Spinal cord (tissue), 10 donors: ENCODE results near the gene IL21R. TPM values are rescaled to one million over a fixed set of nuclear protein-coding genes. Genes with fewer than 3 reads are reported as not detected.

Source experiments
- DNase-seq, 6 donors: peaks; one replicate each; pipeline versions ENCODE4 v3.0.0 to v3.0.0-alpha.2; 2013 to 2015; ENCODE audit warnings: low spot score in 6 of 6, low read depth in 4 of 6
- H3K27ac ChIP-seq: one replicate; pipeline ENCODE4 v1.5.1; 2013; ENCODE audit warnings: low read depth, low read length, control low read depth
- H3K27me3 ChIP-seq: one replicate; pipeline ENCODE4 v1.6.1; 2013; ENCODE audit warnings: low read length; ENCODE audit not compliant: control insufficient read depth, insufficient read depth
- H3K36me3 ChIP-seq: one replicate; pipeline ENCODE4 v1.6.1; 2013; ENCODE audit warnings: low read length; ENCODE audit not compliant: control insufficient read depth, insufficient read depth
- H3K4me1 ChIP-seq: one replicate; pipeline ENCODE4 v1.6.1; 2013; ENCODE audit warnings: low read length; ENCODE audit not compliant: control insufficient read depth, insufficient read depth
- H3K4me3 ChIP-seq: one replicate; pipeline ENCODE4 v1.5.1; 2013; ENCODE audit warnings: low read depth, low read length, control low read depth
- H3K9me3 ChIP-seq: one replicate; pipeline ENCODE4 v1.6.1; 2013; ENCODE audit warnings: low read length; ENCODE audit not compliant: control insufficient read depth, insufficient read depth
- WGBS: methylation state at CpG from one replicate; pipeline ENCODE4 v1.1.5; 2013; ENCODE audit warnings: missing lambda C conversion rate; ENCODE audit not compliant: insufficient coverage; 5-methylcytosine and 5-hydroxymethylcytosine counted together
- polyA plus RNA-seq, 2 donors: library from polyadenylated mRNA; unstranded; fragments of 120-200 nt; gene quantifications; one replicate each; pipeline ENCODE4 v1.2.1, GENCODE V29; 2013; ENCODE audit not compliant: insufficient read length in 2 of 2
- total RNA-seq, 2 donors: library from RNA; depleted of rRNA in 1 of 2; stranded (reverse); fragments of 120-200 nt in 1 of 2; fragments of >200 nt in 1 of 2; gene quantifications; one replicate each; pipeline versions ENCODE4 v1.2.3 to v1.2.4, GENCODE V29; 2013 to 2014
- donor health status: healthy.

Gene IL21R
- total and polyA plus RNA-seq, 4 donors = 0.06 to 0.93 (median 0.35) TPM

- H3K9me3 ChIP-seq = no peaks in the 10 kb centered on the region
- DNase-seq = peak in 1 of 6 donors; percentile 13
- H3K4me1 ChIP-seq = no peaks in the 10 kb centered on the region
- H3K27me3 ChIP-seq = no peaks in the 10 kb centered on the region
- H3K27ac ChIP-seq = no peak overlapping the region
- WGBS = 94% methylated on average over 8 of the region's 9 CpGs
- peaks cover 88% of the 10 kb centered on the region for H3K36me3 ChIP-seq
- no peak overlapping the region for H3K4me3 ChIP-seq
These were observed 74.3 kb downstream of the IL21R start for GRCh38 chr16:27476240-27476639.

- Histone ChIP-seq H3K27me3 (no peaks in the 10 kb centered on the region), H3K9me3 (no peaks in the 10 kb centered on the region), H3K4me1 (peaks cover 1% of the 10 kb centered on the region), H3K27ac (no peak overlapping the region), H3K36me3 (peaks cover 88% of the 10 kb centered on the region), H3K4me3 (no peak overlapping the region)
- 96% methylated on average over 5 of the region's 7 CpGs for WGBS
- DNase-seq = no peak
These were observed 78.8 kb downstream of the IL21R start for GRCh38 chr16:27480761-27481160.

GRCh38 chr16:27481282-27481934, 79.4 kb downstream of the IL21R start:
- H3K36me3 ChIP-seq = peaks cover 90% of the 10 kb centered on the region
- H3K27me3 ChIP-seq = no peaks in the 10 kb centered on the region
- no peak for DNase-seq
- no peaks in the 10 kb centered on the region for H3K9me3 ChIP-seq
- 96% methylated on average over 13 of the region's 15 CpGs for WGBS
- peaks cover 4% of the 10 kb centered on the region for H3K4me1 ChIP-seq
- no peak overlapping the region for H3K4me3 ChIP-seq
- H3K27ac ChIP-seq = no peak overlapping the region

GRCh38 chr16:27482397-27483087, 80.6 kb downstream of the IL21R start:
- peaks cover 84% of the 10 kb centered on the region for H3K36me3 ChIP-seq
- H3K27ac ChIP-seq = no peak overlapping the region
- no peak for DNase-seq
- H3K9me3 ChIP-seq = no peaks in the 10 kb centered on the region
- 96% methylated on average over 6 of the region's 10 CpGs for WGBS
- H3K4me3 ChIP-seq = no peak overlapping the region
- no peaks in the 10 kb centered on the region for H3K27me3 ChIP-seq
- peaks cover 4% of the 10 kb centered on the region for H3K4me1 ChIP-seq

GRCh38 chr16:27483088-27483437, 81.1 kb downstream of the IL21R start:
- H3K9me3 ChIP-seq = no peaks in the 10 kb centered on the region
- no peak overlapping the region for H3K27ac ChIP-seq
- no peaks in the 10 kb centered on the region for H3K27me3 ChIP-seq
- H3K4me1 ChIP-seq = peaks cover 4% of the 10 kb centered on the region
- peaks cover 84% of the 10 kb centered on the region for H3K36me3 ChIP-seq
- H3K4me3 ChIP-seq = no peak overlapping the region
- whole genome bisulfite sequencing = 98% methylated on average over 5 of the region's 5 CpGs
- DNase-seq = no peak

- Histone ChIP-seq H3K4me3 (no peak overlapping the region), H3K36me3 (peaks cover 86% of the 10 kb centered on the region), H3K4me1 (peaks cover 4% of the 10 kb centered on the region), H3K27me3 (no peaks in the 10 kb centered on the region), H3K9me3 (no peaks in the 10 kb centered on the region), H3K27ac (no peak overlapping the region)
- DNase-seq = no peak
- 96% methylated on average over 5 of the region's 5 CpGs for WGBS
These were observed 81.7 kb downstream of the IL21R start for GRCh38 chr16:27483624-27484023.

GRCh38 chr16:27485126-27485525, 83.2 kb downstream of the IL21R start:
- WGBS = 95% methylated on average over 9 of the region's 9 CpGs

GRCh38 chr16:27485811-27486210, 83.8 kb downstream of the IL21R start:
- WGBS = 99% methylated on average over 8 of the region's 11 CpGs
- H3K36me3 ChIP-seq = peaks cover 93% of the 10 kb centered on the region

More at GRCh38 chr16:27485126-27485525, 83.2 kb downstream of the IL21R start:
- peaks cover 4% of the 10 kb centered on the region for H3K4me1 ChIP-seq
- no peak overlapping the region for H3K27ac ChIP-seq
- H3K4me3 ChIP-seq = no peak overlapping the region
- H3K9me3 ChIP-seq = no peaks in the 10 kb centered on the region
- no peaks in the 10 kb centered on the region for H3K27me3 ChIP-seq
- DNase-seq = no peak
- H3K36me3 ChIP-seq = peaks cover 93% of the 10 kb centered on the region

GRCh38 chr16:27486344-27486743, 84.4 kb downstream of the IL21R start:
- H3K4me3 ChIP-seq = no peak overlapping the region
- no peak overlapping the region for H3K27ac ChIP-seq
- H3K27me3 ChIP-seq = no peaks in the 10 kb centered on the region
- DNase-seq = no peak
- H3K36me3 ChIP-seq = peaks cover 91% of the 10 kb centered on the region
- 40% methylated on average over 2 of the region's 8 CpGs for WGBS
- peaks cover 4% of the 10 kb centered on the region for H3K4me1 ChIP-seq
- H3K9me3 ChIP-seq = no peaks in the 10 kb centered on the region

More at GRCh38 chr16:27485811-27486210, 83.8 kb downstream of the IL21R start:
- Histone ChIP-seq H3K27ac (no peak overlapping the region), H3K4me3 (no peak overlapping the region), H3K27me3 (no peaks in the 10 kb centered on the region), H3K9me3 (no peaks in the 10 kb centered on the region), H3K4me1 (peaks cover 4% of the 10 kb centered on the region)
- no peak for DNase-seq

- Histone ChIP-seq H3K27ac (no peak overlapping the region), H3K4me1 (peaks cover 4% of the 10 kb centered on the region), H3K9me3 (no peaks in the 10 kb centered on the region), H3K36me3 (peaks cover 91% of the 10 kb centered on the region), H3K27me3 (no peaks in the 10 kb centered on the region), H3K4me3 (no peak overlapping the region)
- WGBS = 83% methylated on average over 1 of the region's 3 CpGs
- DNase-seq = no peak
These were observed 84.8 kb downstream of the IL21R start for GRCh38 chr16:27486760-27487159.
